IMR-90 (cell line): ENCODE data around the gene CTDSP1. TPM values are rescaled to one million over a fixed set of nuclear protein-coding genes. Genes with fewer than 3 reads are reported as not detected.

Experiments
- ATAC-seq: fragments of 200-7000 bp; cut with Tn5 transposase; 2 replicates; pipeline ENCODE4 v1.9.1; 2020; ENCODE audit warnings: low read depth, mild to moderate bottlenecking, moderate library complexity
- BruUV-seq: library from RNA; stranded (reverse); fragments of 400-500 nt; replicated peaks from 2 replicates; lab custom pipeline; 2021; lab: Mats Ljungman, UMichigan
- CTCF ChIA-PET: fragments of 300-600 bp; formaldehyde crosslinking; extraction: SDS; loops from one replicate; lab custom pipeline; 2021; ENCODE audit warnings: antibody characterized with exemption; lab: Yijun Ruan, JAX
- POLR2A ChIA-PET: fragments of 300-600 bp; sonication (Branson Sonifier 250); formaldehyde crosslinking; loops from one replicate; lab custom pipeline; 2022; ENCODE audit warnings: antibody characterized with exemption; ENCODE audit not compliant: unreplicated experiment; lab: Charles Lee
- DNase-seq: peaks from one replicate; pipeline ENCODE4 v3.0.0; 2013
- H2AFZ ChIP-seq: replicated peaks from 2 replicates; pipeline ENCODE3; 2013; ENCODE audit warnings: low read length, mild to moderate bottlenecking; ENCODE audit not compliant: poor library complexity
- H2AK5ac ChIP-seq: 2 replicates; pipeline ENCODE4 v1.6.1; 2013; ENCODE audit warnings: low read depth, low read length, inconsistent platforms
- H2AK9ac ChIP-seq: replicated peaks from 2 replicates; pipeline ENCODE3; 2013; ENCODE audit warnings: mild to moderate bottlenecking, low read depth, low read length, moderate library complexity; ENCODE audit not compliant: poor library complexity
- H2BK120ac ChIP-seq: 2 replicates; pipeline ENCODE4 v1.6.1; 2013; ENCODE audit warnings: low read depth, low read length, inconsistent platforms
- H2BK15ac ChIP-seq: 3 replicates; pipeline ENCODE4 v1.6.1; 2013; ENCODE audit warnings: low read depth, low read length, inconsistent platforms
- H2BK20ac ChIP-seq: 2 replicates; pipeline ENCODE4 v1.6.1; 2013; ENCODE audit warnings: low read depth, mild to moderate bottlenecking, inconsistent platforms, low read length, moderate library complexity
- H2BK5ac ChIP-seq: 2 replicates; pipeline ENCODE4 v1.6.1; 2013; ENCODE audit warnings: mild to moderate bottlenecking, low read depth, low read length, inconsistent platforms; ENCODE audit not compliant: poor library complexity, severe bottlenecking
- H3K14ac ChIP-seq: replicated peaks from 2 replicates; pipeline ENCODE4 v1.6.1; 2013; ENCODE audit warnings: low read depth, low read length, inconsistent platforms
- H3K18ac ChIP-seq: 2 replicates; pipeline ENCODE4 v1.6.1; 2013; ENCODE audit warnings: low read depth, low read length, control low read depth
- H3K23ac ChIP-seq: 2 replicates; pipeline ENCODE4 v1.6.1; 2013; ENCODE audit warnings: low read depth, low read length, inconsistent platforms
- H3K27ac ChIP-seq: 2 replicates; pipeline ENCODE4 v1.5.1; 2013; ENCODE audit warnings: mild to moderate bottlenecking, control low read depth, low read length; ENCODE audit not compliant: insufficient read depth
- H3K27me3 ChIP-seq: 2 replicates; pipeline ENCODE4 v1.6.1; 2013; ENCODE audit warnings: low read length; ENCODE audit not compliant: control insufficient read depth, insufficient read depth
- H3K36me3 ChIP-seq: 2 replicates; pipeline ENCODE4 v1.6.1; 2013; ENCODE audit warnings: low read length, mixed read lengths; ENCODE audit not compliant: control insufficient read depth, insufficient read depth
- H3K4ac ChIP-seq: 2 replicates; pipeline ENCODE4 v1.6.1; 2013; ENCODE audit warnings: low read depth, low read length, inconsistent platforms
- H3K4me1 ChIP-seq: 2 replicates; pipeline ENCODE4 v1.6.1; 2013; ENCODE audit warnings: low read length, mixed read lengths; ENCODE audit not compliant: control insufficient read depth, insufficient read depth
- H3K4me2 ChIP-seq: 2 replicates; pipeline ENCODE4 v1.6.1; 2013; ENCODE audit warnings: low read depth, mild to moderate bottlenecking, control low read depth, low read length, moderate library complexity
- H3K4me3 ChIP-seq: 2 replicates; pipeline ENCODE4 v1.5.1; 2013; ENCODE audit warnings: low read depth, mild to moderate bottlenecking, control low read depth, low read length, moderate library complexity; ENCODE audit not compliant: insufficient read depth
- H3K56ac ChIP-seq: 2 replicates; pipeline ENCODE4 v1.6.1; 2013; ENCODE audit warnings: low read length, inconsistent platforms; ENCODE audit not compliant: insufficient read depth; ENCODE audit errors: extremely low read depth
- H3K79me1 ChIP-seq, 2 experiments: 2 replicates each; pipeline ENCODE4 v1.6.1; 2013; ENCODE audit warnings: low read length in 2 of 2, inconsistent platforms in 1 of 2, low read depth in 1 of 2
- H3K9ac ChIP-seq: 2 replicates; pipeline ENCODE4 v1.6.1; 2013; ENCODE audit warnings: low read depth, low read length, control low read depth
- H3K9me1 ChIP-seq: 2 replicates; pipeline ENCODE4 v1.6.1; 2013; ENCODE audit warnings: low read length, inconsistent platforms; ENCODE audit not compliant: insufficient read depth
- H3K9me3 ChIP-seq: 2 replicates; pipeline ENCODE4 v1.6.1; 2013; ENCODE audit warnings: low read length; ENCODE audit not compliant: control insufficient read depth, insufficient read depth
- H4K20me1 ChIP-seq: 2 replicates; pipeline ENCODE4 v1.6.1; 2013; ENCODE audit warnings: low read length, inconsistent platforms; ENCODE audit not compliant: insufficient read depth
- H4K5ac ChIP-seq: 2 replicates; pipeline ENCODE4 v1.6.1; 2013; ENCODE audit warnings: mild to moderate bottlenecking, low read depth, low read length, control low read depth
- H4K8ac ChIP-seq, 2 experiments: 2 replicates each; pipeline ENCODE4 v1.6.1; 2013; ENCODE audit warnings: low read depth in 2 of 2, low read length in 2 of 2, control low read depth in 1 of 2, inconsistent platforms in 1 of 2
- H4K91ac ChIP-seq: 2 replicates; pipeline ENCODE4 v1.6.1; 2013; ENCODE audit warnings: low read depth, low read length, inconsistent platforms; ENCODE audit not compliant: insufficient read depth
- BHLHE40 ChIP-seq: fragments of 150-350 bp; IDR thresholded peaks from 2 replicates; pipeline ENCODE4 v1.6.1; 2016; ENCODE audit warnings: mild to moderate bottlenecking, low read depth, low read length
- CEBPB ChIP-seq: IDR thresholded peaks from 2 replicates; pipeline ENCODE4 v1.6.1; 2012; ENCODE audit warnings: low read depth, low read length, improper control_type of control experiment
- CTCF ChIP-seq: conservative IDR thresholded peaks from 2 replicates; pipeline ENCODE4 v1.5.1; 2012; ENCODE audit warnings: mild to moderate bottlenecking, low read depth, low read length, improper control_type of control experiment
- FOS ChIP-seq: fragments of 150-350 bp; IDR thresholded peaks from 2 replicates; pipeline ENCODE4 v1.6.1; 2016; ENCODE audit warnings: low read depth, low read length
- MAFK ChIP-seq: IDR thresholded peaks from 2 replicates; pipeline ENCODE4 v1.6.1; 2012; ENCODE audit warnings: low read depth, low read length, improper control_type of control experiment
- MAZ ChIP-seq: IDR thresholded peaks from 2 replicates; pipeline ENCODE4 v1.6.1; 2012; ENCODE audit warnings: low read depth, mild to moderate bottlenecking, low read length, improper control_type of control experiment, moderate library complexity, borderline replicate concordance
- MXI1 ChIP-seq: IDR thresholded peaks from 2 replicates; pipeline ENCODE4 v1.6.1; 2012; ENCODE audit warnings: low read depth, mild to moderate bottlenecking, low read length, moderate library complexity, borderline replicate concordance
- NFE2L2 ChIP-seq: fragments of 150-350 bp; IDR thresholded peaks from 2 replicates; pipeline ENCODE4 v1.6.1; 2016; ENCODE audit warnings: low read depth, mild to moderate bottlenecking, low read length
- POLR2A ChIP-seq: IDR thresholded peaks from 2 replicates; pipeline ENCODE4 v1.6.1; 2012; ENCODE audit warnings: mild to moderate bottlenecking, low read depth, low read length
- RAD21 ChIP-seq: IDR thresholded peaks from 2 replicates; pipeline ENCODE4 v1.6.1; 2012; ENCODE audit warnings: low read length, improper control_type of control experiment
- RCOR1 ChIP-seq: IDR thresholded peaks from 2 replicates; pipeline ENCODE4 v1.6.1; 2012; ENCODE audit warnings: mild to moderate bottlenecking, low read length, improper control_type of control experiment; ENCODE audit not compliant: insufficient replicate concordance
- RFX5 ChIP-seq: IDR thresholded peaks from 2 replicates; pipeline ENCODE4 v1.8.0; 2012; ENCODE audit warnings: low read depth, mild to moderate bottlenecking, low read length, moderate library complexity
- SMC3 ChIP-seq: fragments of 150-350 bp; IDR thresholded peaks from 2 replicates; pipeline ENCODE4 v1.6.1; 2016; ENCODE audit warnings: low read depth, mild to moderate bottlenecking, antibody characterized with exemption, low read length, moderate library complexity
- WGBS, 2 experiments: methylation state at CpG; one replicate each; pipeline versions ENCODE4 v1.1.5 to v1.1.7; 2013; ENCODE audit warnings: missing lambda C conversion rate in 2 of 2; ENCODE audit not compliant: insufficient read length in 1 of 2; ENCODE audit errors: extremely low coverage in 2 of 2; 5-methylcytosine and 5-hydroxymethylcytosine counted together
- dilution Hi-C: fragments of 300-500 bp; cut with HindIII; formaldehyde crosslinking; loops from one replicate; pipeline ENCODE4 v1.14.3; 2018; ENCODE audit warnings: low sequenced_read_pairs; ENCODE audit not compliant: unreplicated experiment
- in situ Hi-C: fragments of 300-500 bp; cut with MboI; formaldehyde crosslinking; loops from 3 replicates; pipeline ENCODE4 v1.14.3; 2019; ENCODE audit warnings: low sequenced_read_pairs, inconsistent platforms, mixed read lengths
- intact Hi-C: fragments of 100-400 bp; cut with micrococcal nuclease; formaldehyde crosslinking; loops from 2 replicates; pipeline ENCODE4 v1.10.0; 2022
- polyA plus RNA-seq, 3 experiments: library from polyadenylated mRNA; depleted of rRNA; stranded (reverse); fragments of >200 nt; gene quantifications; 2 replicates each; pipeline ENCODE4 v1.2.3, GENCODE V29; 2012; ENCODE audit warnings: low replicate concordance in 1 of 3
- total RNA-seq: library from RNA; depleted of rRNA; stranded (reverse); fragments of >200 nt; gene quantifications from 2 replicates; pipeline ENCODE4 v1.2.3, GENCODE V29; 2012
- TF ChIP-seq, protein P1 (sequence below): fragments of 150-350 bp; IDR thresholded peaks from 2 replicates; pipeline ENCODE4 v1.6.1; 2017; ENCODE audit warnings: mild to moderate bottlenecking, antibody characterized with exemption, low read length, low read depth
- TF ChIP-seq, protein P2 (sequence below): fragments of 150-350 bp; IDR thresholded peaks from 2 replicates; pipeline ENCODE4 v1.6.1; 2016; ENCODE audit warnings: low read depth, mild to moderate bottlenecking, low read length, moderate library complexity, borderline replicate concordance

CTDSP1 gene
- total and polyA plus RNA-seq, 2 of the 4 experiments (the other 2 are of a cell fraction), result 19.7 to 64.3 TPM

- CTCF ChIA-PET, result no interaction called here
- ATAC-seq, result no peak
- TF ChIP-seq BHLHE40 (no peak), NFE2L2 (no peak), CTCF (no peak), POLR2A (no peak), MAFK (no peak), MAZ (no peak), FOS (no peak), RAD21 (no peak), RFX5 (no peak), RCOR1 (no peak), SMC3 (no peak), MXI1 (no peak), CEBPB (no peak)
- TF ChIP-seq, protein P1, sequence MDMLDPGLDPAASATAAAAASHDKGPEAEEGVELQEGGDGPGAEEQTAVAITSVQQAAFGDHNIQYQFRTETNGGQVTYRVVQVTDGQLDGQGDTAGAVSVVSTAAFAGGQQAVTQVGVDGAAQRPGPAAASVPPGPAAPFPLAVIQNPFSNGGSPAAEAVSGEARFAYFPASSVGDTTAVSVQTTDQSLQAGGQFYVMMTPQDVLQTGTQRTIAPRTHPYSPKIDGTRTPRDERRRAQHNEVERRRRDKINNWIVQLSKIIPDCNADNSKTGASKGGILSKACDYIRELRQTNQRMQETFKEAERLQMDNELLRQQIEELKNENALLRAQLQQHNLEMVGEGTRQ, result no peak
- TF ChIP-seq, protein P2, sequence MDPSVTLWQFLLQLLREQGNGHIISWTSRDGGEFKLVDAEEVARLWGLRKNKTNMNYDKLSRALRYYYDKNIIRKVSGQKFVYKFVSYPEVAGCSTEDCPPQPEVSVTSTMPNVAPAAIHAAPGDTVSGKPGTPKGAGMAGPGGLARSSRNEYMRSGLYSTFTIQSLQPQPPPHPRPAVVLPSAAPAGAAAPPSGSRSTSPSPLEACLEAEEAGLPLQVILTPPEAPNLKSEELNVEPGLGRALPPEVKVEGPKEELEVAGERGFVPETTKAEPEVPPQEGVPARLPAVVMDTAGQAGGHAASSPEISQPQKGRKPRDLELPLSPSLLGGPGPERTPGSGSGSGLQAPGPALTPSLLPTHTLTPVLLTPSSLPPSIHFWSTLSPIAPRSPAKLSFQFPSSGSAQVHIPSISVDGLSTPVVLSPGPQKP, result no peak
Observed at GRCh38 chr2:218429911-218430692, 30.4 kb downstream of the CTDSP1 start.

More at GRCh38 chr2:218429911-218430692, 30.4 kb downstream of the CTDSP1 start:
- Histone ChIP-seq H3K4me2 (no peak overlapping the region), H3K9me1 (no peaks in the 10 kb centered on the region; the same call in 1 of the 2 replicates), H3K4me3 (no peak overlapping the region), H4K91ac (no peak overlapping the region), H3K23ac (no peak overlapping the region), H2BK20ac (no peak overlapping the region), H3K4ac (no peak overlapping the region), H3K9me3 (no peaks in the 10 kb centered on the region), H3K9ac (no peak overlapping the region), H3K36me3 (no peaks in the 10 kb centered on the region), H3K14ac (no peak overlapping the region), H2BK15ac (no peak overlapping the region), H4K8ac (no peak overlapping the region), H3K79me1 (no peaks in the 10 kb centered on the region), H4K20me1 (no peaks in the 10 kb centered on the region; the same call in 1 of the 2 replicates), H3K27me3 (peaks cover 25% of the 10 kb centered on the region), H3K18ac (no peak overlapping the region), H2AFZ (no peak overlapping the region), H2AK9ac (no peak overlapping the region), H4K5ac (no peak overlapping the region), H3K56ac (no peak overlapping the region), H3K4me1 (no peaks in the 10 kb centered on the region), H2BK5ac (no peak overlapping the region), H3K27ac (no peak overlapping the region), H2AK5ac (no peak overlapping the region), H2BK120ac (no peak overlapping the region)
- in situ Hi-C loops, result no loop called here
- dilution Hi-C loops, result no loop called here
- BruUV-seq, result no TSS peak
- DNase-seq, result no peak
- POLR2A ChIA-PET, result interaction anchor here (0.6 kb wide), 1 partner anchor 253 kb away, joined by 5 read pairs; no protein-coding TSS in a partner anchor
- intact Hi-C loops, result no loop called here
- WGBS, 2 experiments, result 71% methylated on average over 3 of the region's 9 CpGs; no CpG with 5 or more reads in 1 of the 2 experiments
